ENCODE measurements around the gene SYTL3. TPM values are rescaled to one million over a fixed set of nuclear protein-coding genes. Genes with fewer than 3 reads are reported as not detected.

The SYTL3 gene
- total RNA-seq, 1 experiment from 2014 or later, result 7.8 TPM

DNA sequence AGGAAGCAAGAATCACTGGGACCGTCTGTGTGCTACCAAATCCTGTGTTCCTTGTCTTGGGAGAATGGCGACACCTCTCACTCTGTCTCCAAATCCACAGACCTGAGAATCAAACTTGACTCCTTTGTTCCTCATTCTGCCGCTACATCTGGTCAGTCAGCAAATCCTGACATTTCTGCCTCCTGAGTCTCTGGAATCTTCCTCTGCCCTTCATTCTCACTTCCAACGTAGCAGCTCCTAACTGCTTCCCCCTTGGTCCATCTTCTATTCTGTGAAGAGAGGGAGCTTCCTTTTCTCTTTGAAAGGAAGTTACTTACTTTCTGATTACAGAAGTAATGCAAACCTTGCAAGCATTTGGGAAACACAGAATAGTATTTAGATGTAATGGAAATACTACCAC, 37.7 kb downstream of the SYTL3 start:
- no peak overlapping the region for H3K4me2 ChIP-seq
- H4K20me1 ChIP-seq (ENCODE audit: insufficient read depth), result no peaks in the 10 kb centered on the region
- H3K4me3 ChIP-seq, result no peak overlapping the region
- no peak overlapping the region for H2AFZ ChIP-seq
- no peak overlapping the region for H3K27ac ChIP-seq
- ChIA-PET POLR2A (ENCODE audit: unreplicated experiment) (no interaction called here), CTCF (no interaction called here)
- H3K9me3 ChIP-seq (ENCODE audit: insufficient read depth, low read depth), result no peaks in the 10 kb centered on the region
- intact Hi-C loops (cut with micrococcal nuclease; ENCODE audit: unreplicated experiment), result loop anchor here (5.0 kb wide), 1 partner anchor 40 kb away; no protein-coding TSS in a partner anchor
- BruUV-seq (replicated peaks), result no TSS peak
- H3K36me3 ChIP-seq (ENCODE audit: low read depth), result no peaks in the 10 kb centered on the region
- no peaks in the 10 kb centered on the region for H3K79me2 ChIP-seq (ENCODE audit: low read depth)
- no peaks in the 10 kb centered on the region for H3K27me3 ChIP-seq (ENCODE audit: insufficient read depth, low read depth)
- peaks cover 16% of the 10 kb centered on the region; the same call in 1 of the 2 replicates for H3F3A ChIP-seq (ENCODE audit: insufficient read depth, low read depth)
- TF ChIP-seq EZH2 (IDR thresholded peaks at IDR 0.05; ENCODE audit: low read depth), result no peak
- TF ChIP-seq, protein P1, sequence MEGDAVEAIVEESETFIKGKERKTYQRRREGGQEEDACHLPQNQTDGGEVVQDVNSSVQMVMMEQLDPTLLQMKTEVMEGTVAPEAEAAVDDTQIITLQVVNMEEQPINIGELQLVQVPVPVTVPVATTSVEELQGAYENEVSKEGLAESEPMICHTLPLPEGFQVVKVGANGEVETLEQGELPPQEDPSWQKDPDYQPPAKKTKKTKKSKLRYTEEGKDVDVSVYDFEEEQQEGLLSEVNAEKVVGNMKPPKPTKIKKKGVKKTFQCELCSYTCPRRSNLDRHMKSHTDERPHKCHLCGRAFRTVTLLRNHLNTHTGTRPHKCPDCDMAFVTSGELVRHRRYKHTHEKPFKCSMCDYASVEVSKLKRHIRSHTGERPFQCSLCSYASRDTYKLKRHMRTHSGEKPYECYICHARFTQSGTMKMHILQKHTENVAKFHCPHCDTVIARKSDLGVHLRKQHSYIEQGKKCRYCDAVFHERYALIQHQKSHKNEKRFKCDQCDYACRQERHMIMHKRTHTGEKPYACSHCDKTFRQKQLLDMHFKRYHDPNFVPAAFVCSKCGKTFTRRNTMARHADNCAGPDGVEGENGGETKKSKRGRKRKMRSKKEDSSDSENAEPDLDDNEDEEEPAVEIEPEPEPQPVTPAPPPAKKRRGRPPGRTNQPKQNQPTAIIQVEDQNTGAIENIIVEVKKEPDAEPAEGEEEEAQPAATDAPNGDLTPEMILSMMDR (conservative IDR thresholded peaks at IDR 0.05), result no peak
- H3K4me1 ChIP-seq (replicated peaks; ENCODE audit: insufficient read depth), result peaks cover 57% of the 10 kb centered on the region
- no peaks in the 10 kb centered on the region for H3K9me2 ChIP-seq (ENCODE audit: insufficient read depth)
- no peak for DNase-seq

DNA sequence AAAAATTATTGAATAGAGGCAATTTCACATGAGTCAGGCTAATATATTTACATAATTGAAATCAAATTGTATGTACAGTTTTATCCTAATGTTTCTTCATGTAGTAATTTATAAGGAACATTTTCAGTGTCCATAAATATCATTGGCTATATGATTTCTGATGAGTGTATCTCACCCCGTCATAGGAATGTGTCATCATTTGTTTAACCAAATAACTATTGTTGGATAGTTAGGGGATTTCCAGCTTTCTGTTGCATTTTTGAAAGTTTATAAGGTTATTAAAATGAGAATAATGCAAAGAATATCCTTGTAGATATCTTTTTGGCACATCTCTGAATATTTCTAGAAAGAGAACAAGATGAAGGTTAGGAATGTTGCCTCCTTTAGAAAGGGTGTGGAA, 39.0 kb downstream of the SYTL3 start:
- Histone ChIP-seq H3K27ac (peak overlapping the region; percentile 35), H3K27me3 (ENCODE audit: insufficient read depth, low read depth) (no peaks in the 10 kb centered on the region), H3K4me2 (0 out of 2 replicates have a peak overlapping the region, but pooled peaks have one; percentile 11), H3K36me3 (ENCODE audit: low read depth) (no peaks in the 10 kb centered on the region), H3K79me2 (ENCODE audit: low read depth) (no peaks in the 10 kb centered on the region), H3K4me1 (replicated peaks; ENCODE audit: insufficient read depth) (peaks cover 54% of the 10 kb centered on the region), H3K4me3 (no peak overlapping the region), H3K9me2 (ENCODE audit: insufficient read depth) (no peaks in the 10 kb centered on the region), H3K9me3 (ENCODE audit: insufficient read depth, low read depth) (no peaks in the 10 kb centered on the region), H2AFZ (no peak overlapping the region), H3F3A (ENCODE audit: insufficient read depth, low read depth) (peaks cover 16% of the 10 kb centered on the region; the same call in 1 of the 2 replicates), H4K20me1 (ENCODE audit: insufficient read depth) (no peaks in the 10 kb centered on the region)
- POLR2A ChIA-PET (ENCODE audit: unreplicated experiment), result no interaction called here
- DNase-seq, result no peak
- CTCF ChIA-PET, result no interaction called here
- intact Hi-C loops (cut with micrococcal nuclease; ENCODE audit: unreplicated experiment), result loop anchor here (5.0 kb wide), 1 partner anchor 42 kb away; no protein-coding TSS in a partner anchor
- TF ChIP-seq, protein P1 (conservative IDR thresholded peaks at IDR 0.05), result no peak
- no peak for TF ChIP-seq EZH2 (IDR thresholded peaks at IDR 0.05; ENCODE audit: low read depth)
- BruUV-seq (replicated peaks), result no TSS peak

DNA sequence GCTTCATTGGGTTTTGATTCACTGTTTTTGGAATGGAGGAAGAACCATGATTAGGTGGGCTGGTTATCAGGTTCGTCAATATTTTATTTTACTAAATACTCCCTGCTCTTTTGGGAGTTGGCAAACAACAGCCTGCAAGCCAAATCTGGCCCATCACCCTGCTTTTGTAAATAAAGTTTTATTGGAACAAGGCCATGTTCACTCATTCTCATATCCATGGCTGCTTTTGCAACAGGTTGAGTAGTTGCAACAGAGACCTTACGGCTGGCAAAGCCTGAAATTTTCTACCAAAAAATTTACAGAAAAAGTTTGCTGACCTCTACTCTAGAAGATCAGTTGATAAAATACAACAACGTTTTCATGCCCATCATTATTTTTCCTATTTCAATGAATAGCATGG, 45.1 kb downstream of the SYTL3 start:
- BruUV-seq (replicated peaks), result no TSS peak
- POLR2A ChIA-PET (ENCODE audit: unreplicated experiment), result no interaction called here
- H3K9me3 ChIP-seq (ENCODE audit: insufficient read depth, low read depth), result no peaks in the 10 kb centered on the region
- no peak for DNase-seq
- intact Hi-C loops (cut with micrococcal nuclease; ENCODE audit: unreplicated experiment), result no loop called here
- no peaks in the 10 kb centered on the region for H3K9me2 ChIP-seq (ENCODE audit: insufficient read depth)
- H3K4me1 ChIP-seq (replicated peaks; ENCODE audit: insufficient read depth), result no peaks in the 10 kb centered on the region
- TF ChIP-seq, protein P1 (conservative IDR thresholded peaks at IDR 0.05), result no peak
- no peak for TF ChIP-seq EZH2 (IDR thresholded peaks at IDR 0.05; ENCODE audit: low read depth)
- H2AFZ ChIP-seq, result no peak overlapping the region
- H3K27me3 ChIP-seq (ENCODE audit: insufficient read depth, low read depth), result no peaks in the 10 kb centered on the region
- no peak overlapping the region for H3K27ac ChIP-seq
- no peak overlapping the region for H3K4me3 ChIP-seq
- no peak overlapping the region for H3K4me2 ChIP-seq
- 0 out of 2 replicates have a peak, but pooled peaks cover 5% of the 10 kb centered on the region for H3K36me3 ChIP-seq (ENCODE audit: low read depth)
- no peaks in the 10 kb centered on the region for H4K20me1 ChIP-seq (ENCODE audit: insufficient read depth)
- no peaks in the 10 kb centered on the region for H3K79me2 ChIP-seq (ENCODE audit: low read depth)
- CTCF ChIA-PET, result no interaction called here
- no peaks in the 10 kb centered on the region; the same call in 1 of the 2 replicates for H3F3A ChIP-seq (ENCODE audit: insufficient read depth, low read depth)
